DND-41 (cell line): ENCODE data around the gene CAVIN3.

Experiments
- EZH2 ChIP-seq: IDR thresholded peaks from 3 replicates; pipeline ENCODE4 v1.6.1; 2012; ENCODE audit warnings: borderline replicate concordance, low read depth, mild to moderate bottlenecking, moderate library complexity, low read length, inconsistent platforms; ENCODE audit not compliant: severe bottlenecking
- TF ChIP-seq, protein P1 (sequence below): IDR thresholded peaks from 2 replicates; pipeline ENCODE4 v1.5.1; 2012; ENCODE audit warnings: borderline replicate concordance, low read length, moderate library complexity, mild to moderate bottlenecking; ENCODE audit not compliant: poor library complexity, severe bottlenecking; ENCODE audit errors: extremely low read depth

- TF ChIP-seq, protein P1, sequence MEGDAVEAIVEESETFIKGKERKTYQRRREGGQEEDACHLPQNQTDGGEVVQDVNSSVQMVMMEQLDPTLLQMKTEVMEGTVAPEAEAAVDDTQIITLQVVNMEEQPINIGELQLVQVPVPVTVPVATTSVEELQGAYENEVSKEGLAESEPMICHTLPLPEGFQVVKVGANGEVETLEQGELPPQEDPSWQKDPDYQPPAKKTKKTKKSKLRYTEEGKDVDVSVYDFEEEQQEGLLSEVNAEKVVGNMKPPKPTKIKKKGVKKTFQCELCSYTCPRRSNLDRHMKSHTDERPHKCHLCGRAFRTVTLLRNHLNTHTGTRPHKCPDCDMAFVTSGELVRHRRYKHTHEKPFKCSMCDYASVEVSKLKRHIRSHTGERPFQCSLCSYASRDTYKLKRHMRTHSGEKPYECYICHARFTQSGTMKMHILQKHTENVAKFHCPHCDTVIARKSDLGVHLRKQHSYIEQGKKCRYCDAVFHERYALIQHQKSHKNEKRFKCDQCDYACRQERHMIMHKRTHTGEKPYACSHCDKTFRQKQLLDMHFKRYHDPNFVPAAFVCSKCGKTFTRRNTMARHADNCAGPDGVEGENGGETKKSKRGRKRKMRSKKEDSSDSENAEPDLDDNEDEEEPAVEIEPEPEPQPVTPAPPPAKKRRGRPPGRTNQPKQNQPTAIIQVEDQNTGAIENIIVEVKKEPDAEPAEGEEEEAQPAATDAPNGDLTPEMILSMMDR = peak; percentile 76
- TF ChIP-seq EZH2 = peak; percentile 58
These were observed 4.4 kb downstream of the CAVIN3 start for GRCh38 chr11:6315811-6316425.
